ENCODE measurements around the gene GALNT14.

Gene GALNT14

GRCh38 chr2:30958193-30958917 is 179.9 kb downstream of the GALNT14 start:
- ATAC-seq (ENCODE audit: insufficient read depth, low read depth) (no peak), DNase-seq (no peak)
- H4K20me1 ChIP-seq (ENCODE audit: insufficient read depth, low read length) = no peaks in the 10 kb centered on the region
- TF ChIP-seq EZH2 (IDR thresholded peaks at IDR 0.05; ENCODE audit: borderline replicate concordance, low read depth, low read length, severe bottlenecking) = no peak
- TF ChIP-seq, protein P1, sequence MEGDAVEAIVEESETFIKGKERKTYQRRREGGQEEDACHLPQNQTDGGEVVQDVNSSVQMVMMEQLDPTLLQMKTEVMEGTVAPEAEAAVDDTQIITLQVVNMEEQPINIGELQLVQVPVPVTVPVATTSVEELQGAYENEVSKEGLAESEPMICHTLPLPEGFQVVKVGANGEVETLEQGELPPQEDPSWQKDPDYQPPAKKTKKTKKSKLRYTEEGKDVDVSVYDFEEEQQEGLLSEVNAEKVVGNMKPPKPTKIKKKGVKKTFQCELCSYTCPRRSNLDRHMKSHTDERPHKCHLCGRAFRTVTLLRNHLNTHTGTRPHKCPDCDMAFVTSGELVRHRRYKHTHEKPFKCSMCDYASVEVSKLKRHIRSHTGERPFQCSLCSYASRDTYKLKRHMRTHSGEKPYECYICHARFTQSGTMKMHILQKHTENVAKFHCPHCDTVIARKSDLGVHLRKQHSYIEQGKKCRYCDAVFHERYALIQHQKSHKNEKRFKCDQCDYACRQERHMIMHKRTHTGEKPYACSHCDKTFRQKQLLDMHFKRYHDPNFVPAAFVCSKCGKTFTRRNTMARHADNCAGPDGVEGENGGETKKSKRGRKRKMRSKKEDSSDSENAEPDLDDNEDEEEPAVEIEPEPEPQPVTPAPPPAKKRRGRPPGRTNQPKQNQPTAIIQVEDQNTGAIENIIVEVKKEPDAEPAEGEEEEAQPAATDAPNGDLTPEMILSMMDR (IDR thresholded peaks at IDR 0.05; ENCODE audit: borderline replicate concordance, extremely low read depth, low read length, poor library complexity, severe bottlenecking) = no peak
- H3K4me1 ChIP-seq (ENCODE audit: insufficient read depth, low read length) = no peaks in the 10 kb centered on the region
- no peaks in the 10 kb centered on the region for H3K27me3 ChIP-seq (ENCODE audit: insufficient read depth, low read length, poor library complexity)
- no peak overlapping the region for H2AFZ ChIP-seq (ENCODE audit: low read depth, low read length)
- no peak overlapping the region for H3K4me2 ChIP-seq (ENCODE audit: insufficient read depth, low read length)
- H3K9ac ChIP-seq (ENCODE audit: low read depth, low read length) = no peak overlapping the region
- H3K4me3 ChIP-seq (ENCODE audit: low read depth in 1 of 2, low read length in 2 of 2) = no peak overlapping the region
- H3K79me2 ChIP-seq (ENCODE audit: insufficient read depth, low read length) = no peaks in the 10 kb centered on the region
- no peaks in the 10 kb centered on the region for H3K9me3 ChIP-seq (ENCODE audit: insufficient read depth, low read length, severe bottlenecking)
- H3K27ac ChIP-seq (ENCODE audit: low read length) = no peak overlapping the region
- no peaks in the 10 kb centered on the region for H3K36me3 ChIP-seq (ENCODE audit: insufficient read depth, low read length)

DNA sequence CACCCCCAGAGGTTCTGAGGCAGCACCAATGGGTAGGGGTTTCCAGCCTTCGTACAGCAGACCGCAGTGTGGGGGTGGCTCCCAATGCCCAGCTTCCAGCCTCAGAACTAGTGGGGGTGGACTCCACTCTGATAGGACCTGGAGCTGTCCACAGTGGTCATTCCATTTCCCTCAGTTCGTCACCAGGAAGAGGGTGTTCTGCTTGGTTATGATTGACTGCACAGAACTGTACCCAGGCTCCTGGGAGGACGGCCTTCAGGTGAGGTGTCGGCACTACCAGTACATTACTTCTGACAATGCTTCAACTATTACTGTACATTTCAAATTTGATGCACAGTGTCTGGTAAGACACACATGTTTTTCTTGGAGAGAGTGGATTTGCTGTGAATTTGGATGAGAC is 180.6 kb downstream of the GALNT14 start:
- Histone ChIP-seq H3K9me3 (ENCODE audit: insufficient read depth, low read length, severe bottlenecking) (no peaks in the 10 kb centered on the region), H4K20me1 (ENCODE audit: insufficient read depth, low read length) (no peaks in the 10 kb centered on the region), H3K27ac (ENCODE audit: low read length) (no peak overlapping the region), H3K36me3 (ENCODE audit: insufficient read depth, low read length) (no peaks in the 10 kb centered on the region), H3K4me2 (ENCODE audit: insufficient read depth, low read length) (no peak overlapping the region), H3K79me2 (ENCODE audit: insufficient read depth, low read length) (no peaks in the 10 kb centered on the region), H3K27me3 (ENCODE audit: insufficient read depth, low read length, poor library complexity) (no peaks in the 10 kb centered on the region), H3K4me3 (ENCODE audit: low read depth in 1 of 2, low read length in 2 of 2) (no peak overlapping the region), H3K9ac (ENCODE audit: low read depth, low read length) (no peak overlapping the region), H3K4me1 (ENCODE audit: insufficient read depth, low read length) (no peaks in the 10 kb centered on the region), H2AFZ (ENCODE audit: low read depth, low read length) (no peak overlapping the region)
- DNase-seq (no peak), ATAC-seq (ENCODE audit: insufficient read depth, low read depth) (no peak)
- TF ChIP-seq, protein P1 (IDR thresholded peaks at IDR 0.05; ENCODE audit: borderline replicate concordance, extremely low read depth, low read length, poor library complexity, severe bottlenecking) = no peak
- TF ChIP-seq EZH2 (IDR thresholded peaks at IDR 0.05; ENCODE audit: borderline replicate concordance, low read depth, low read length, severe bottlenecking) = no peak

- no peaks in the 10 kb centered on the region for H3K79me2 ChIP-seq (ENCODE audit: insufficient read depth, low read length)
- no peak overlapping the region for H2AFZ ChIP-seq (ENCODE audit: low read depth, low read length)
- no peaks in the 10 kb centered on the region for H3K27me3 ChIP-seq (ENCODE audit: insufficient read depth, low read length, poor library complexity)
- H3K4me3 ChIP-seq (ENCODE audit: low read depth in 1 of 2, low read length in 2 of 2) = no peak overlapping the region
- H3K36me3 ChIP-seq (ENCODE audit: insufficient read depth, low read length) = no peaks in the 10 kb centered on the region
- no peaks in the 10 kb centered on the region for H3K9me3 ChIP-seq (ENCODE audit: insufficient read depth, low read length, severe bottlenecking)
- TF ChIP-seq, protein P1 (IDR thresholded peaks at IDR 0.05; ENCODE audit: borderline replicate concordance, extremely low read depth, low read length, poor library complexity, severe bottlenecking) = no peak
- no peak for TF ChIP-seq EZH2 (IDR thresholded peaks at IDR 0.05; ENCODE audit: borderline replicate concordance, low read depth, low read length, severe bottlenecking)
- H3K4me2 ChIP-seq (ENCODE audit: insufficient read depth, low read length) = no peak overlapping the region
- H3K27ac ChIP-seq (ENCODE audit: low read length) = no peak overlapping the region
- no peaks in the 10 kb centered on the region for H3K4me1 ChIP-seq (ENCODE audit: insufficient read depth, low read length)
- no peak for ATAC-seq (ENCODE audit: insufficient read depth, low read depth)
- no peak for DNase-seq
- no peak overlapping the region for H3K9ac ChIP-seq (ENCODE audit: low read depth, low read length)
- H4K20me1 ChIP-seq (ENCODE audit: insufficient read depth, low read length) = no peaks in the 10 kb centered on the region
Observed at GRCh38 chr2:30956995-30957394, 181.2 kb downstream of the GALNT14 start.
